A549 (cell line): ENCODE data around the gene PLSCR5. TPM values are rescaled to one million over a fixed set of nuclear protein-coding genes. Genes with fewer than 3 reads are reported as not detected.

ENCODE experiments used
- ATAC-seq, 2 experiments: fragments of 200-7000 bp in 1 of 2; fragments of >200 bp in 1 of 2; cut with Nextera tagmentation in 1 of 2; cut with Tn5 transposase in 1 of 2; 3 replicates each; pipeline versions ENCODE4 v1.8.0 to v1.9.1; 2018 to 2020; ENCODE audit warnings: mild to moderate bottlenecking in 1 of 2, moderate library complexity in 1 of 2
- CTCF ChIA-PET: fragments of 300-600 bp; sonication (Branson Sonifier 250); formaldehyde crosslinking; extraction: SDS; loops from one replicate; lab custom pipeline; 2021; ENCODE audit warnings: antibody characterized with exemption, inconsistent platforms; lab: Yijun Ruan, JAX
- POLR2A ChIA-PET: fragments of 350-600 bp; formaldehyde crosslinking; extraction: SDS; loops from one replicate; lab custom pipeline; 2021; ENCODE audit warnings: antibody characterized with exemption, inconsistent platforms; lab: Yijun Ruan, JAX
- DNase-seq, 2 experiments: peaks; one replicate each; pipeline versions ENCODE4 v3.0.0 to v3.0.0-alpha.2; 2011 to 2016; ENCODE audit warnings: low read depth in 1 of 2, low spot score in 1 of 2
- FAIRE-seq: peaks from 2 replicates; lab custom pipeline; 2011; peaks lifted over from hg19 to GRCh38; lab: Jason Lieb, UNC
- H3K27ac ChIP-seq, 2 experiments: fragments of >200 bp; sonication (Bioruptor Twin); formaldehyde crosslinking; 3 replicates each; pipeline ENCODE4 v1.5.1; 2016 to 2017
- H3K4me1 ChIP-seq: fragments of >200 bp; sonication (Bioruptor Twin); formaldehyde crosslinking; 3 replicates; pipeline ENCODE4 v1.6.1; 2016
- H3K4me2 ChIP-seq: fragments of >200 bp; sonication (Bioruptor Twin); formaldehyde crosslinking; 3 replicates; pipeline ENCODE4 v1.6.1; 2016
- H3K4me3 ChIP-seq: fragments of >200 bp; sonication (Bioruptor Twin); formaldehyde crosslinking; 3 replicates; pipeline ENCODE4 v1.5.1; 2016
- H3K9me3 ChIP-seq: fragments of >200 bp; sonication (Bioruptor Twin); formaldehyde crosslinking; 3 replicates; pipeline ENCODE4 v1.6.1; 2016
- ATOH8 ChIP-seq: fragments of 250-450 bp; sonication (Bioruptor Pico); IDR thresholded peaks from 2 replicates; pipeline ENCODE4 v1.5.0; 2020; ENCODE audit warnings: low read depth, mild to moderate bottlenecking, moderate library complexity
- BCL3 ChIP-seq: fragments of >200 bp; sonication (Bioruptor Twin); formaldehyde crosslinking; IDR thresholded peaks from 3 replicates; pipeline ENCODE4 v1.6.1; 2016
- CTCF ChIP-seq: fragments of >200 bp; sonication (Bioruptor Twin); formaldehyde crosslinking; IDR thresholded peaks from 3 replicates; pipeline ENCODE4 v1.5.1; 2016
- E2F6 ChIP-seq: IDR thresholded peaks from 2 replicates; pipeline ENCODE4 v1.6.1; 2012; ENCODE audit warnings: low read depth, borderline replicate concordance
- EHMT2 ChIP-seq: fragments of 200-600 bp; sonication (generic); IDR thresholded peaks from 2 replicates; pipeline ENCODE4 v1.6.1; 2016; ENCODE audit warnings: antibody characterized with exemption, low read depth, mild to moderate bottlenecking, moderate library complexity
- ESRRA ChIP-seq: fragments of 150-350 bp; IDR thresholded peaks from 2 replicates; pipeline ENCODE4 v1.6.1; 2014; ENCODE audit warnings: mild to moderate bottlenecking, low read length, borderline replicate concordance
- FOSB ChIP-seq: fragments of 250-450 bp; sonication (Bioruptor Pico); IDR thresholded peaks from 2 replicates; pipeline ENCODE4 v1.5.0; 2020; ENCODE audit warnings: mild to moderate bottlenecking, moderate library complexity
- FOSL2 ChIP-seq, 2 experiments: fragments of 450-650 bp in 1 of 2; fragments of >200 bp in 1 of 2; sonication (Bioruptor Twin) in 1 of 2; formaldehyde crosslinking; IDR thresholded peaks; 2 replicates each; pipeline versions ENCODE4 v1.5.0 to v1.6.1; 2016 to 2020; ENCODE audit warnings: mild to moderate bottlenecking in 1 of 2, moderate library complexity in 1 of 2
- HDAC2 ChIP-seq: fragments of 200-600 bp; sonication (generic); IDR thresholded peaks from 2 replicates; pipeline ENCODE4 v1.6.1; 2016
- HES2 ChIP-seq: fragments of >200 bp; sonication (Bioruptor Twin); formaldehyde crosslinking; IDR thresholded peaks from 2 replicates; pipeline ENCODE4 v1.6.1; 2016
- HEYL ChIP-seq: fragments of 250-450 bp; sonication (Bioruptor Pico); IDR thresholded peaks from 2 replicates; pipeline ENCODE4 v1.8.0; 2021; ENCODE audit warnings: mild to moderate bottlenecking, moderate library complexity
- HMGXB4 ChIP-seq: fragments of 250-450 bp; sonication (Bioruptor Pico); IDR thresholded peaks from 2 replicates; pipeline ENCODE4 v1.5.0; 2021; ENCODE audit warnings: mild to moderate bottlenecking, moderate library complexity, borderline replicate concordance
- HOXB13 ChIP-seq: fragments of 250-450 bp; sonication (Bioruptor Pico); IDR thresholded peaks from 2 replicates; pipeline ENCODE4 v1.5.0; 2020; ENCODE audit warnings: low read depth, mild to moderate bottlenecking, moderate library complexity
- JUN ChIP-seq, 2 experiments: fragments of >200 bp; sonication (Bioruptor Twin); formaldehyde crosslinking; IDR thresholded peaks; 2 replicates in 1 of 2; 3 replicates in 1 of 2; pipeline ENCODE4 v1.6.1; 2016 to 2017
- MAFK ChIP-seq: fragments of 450-650 bp; IDR thresholded peaks from 2 replicates; pipeline ENCODE4 v1.6.1; 2014; ENCODE audit not compliant: partially characterized antibody
- MAX ChIP-seq: IDR thresholded peaks from 2 replicates; pipeline ENCODE4 v1.6.1; 2012
- MAZ ChIP-seq: fragments of 150-350 bp; IDR thresholded peaks from 2 replicates; pipeline ENCODE4 v1.6.1; 2014; ENCODE audit warnings: antibody characterized with exemption, low read depth, low read length, borderline replicate concordance
- NPAS2 ChIP-seq: fragments of 250-450 bp; sonication (Bioruptor Pico); IDR thresholded peaks from 2 replicates; pipeline ENCODE4 v1.8.0; 2022; ENCODE audit warnings: mild to moderate bottlenecking, moderate library complexity, borderline replicate concordance
- NR3C1 ChIP-seq: fragments of >200 bp; sonication (Bioruptor Twin); formaldehyde crosslinking; IDR thresholded peaks from 3 replicates; pipeline ENCODE4 v1.6.1; 2017
- PBX3 ChIP-seq: IDR thresholded peaks from 2 replicates; pipeline ENCODE4 v1.6.1; 2012
- POLR2A ChIP-seq: IDR thresholded peaks from 2 replicates; pipeline ENCODE4 v1.6.1; 2012; ENCODE audit warnings: mild to moderate bottlenecking, low read length
- RAD21 ChIP-seq, 2 experiments: fragments of >200 bp in 1 of 2; sonication (Bioruptor Twin) in 1 of 2; formaldehyde crosslinking in 1 of 2; IDR thresholded peaks in 1 of 2; conservative IDR thresholded peaks in 1 of 2; 2 replicates in 1 of 2; 3 replicates in 1 of 2; pipeline ENCODE4 v1.6.1; 2012 to 2018; ENCODE audit warnings: inconsistent platforms in 1 of 2
- RCOR1 ChIP-seq: fragments of 150-350 bp; IDR thresholded peaks from 2 replicates; pipeline ENCODE4 v1.6.1; 2014; ENCODE audit warnings: antibody characterized with exemption, low read length, low read depth
- RFX5 ChIP-seq: fragments of 450-650 bp; IDR thresholded peaks from 2 replicates; pipeline ENCODE4 v1.7.1; 2014; ENCODE audit warnings: antibody characterized with exemption, mild to moderate bottlenecking, moderate library complexity
- SMC3 ChIP-seq: fragments of >200 bp; sonication (Bioruptor Twin); formaldehyde crosslinking; IDR thresholded peaks from 3 replicates; pipeline ENCODE4 v1.6.1; 2018; ENCODE audit warnings: inconsistent platforms
- SREBF2 ChIP-seq: fragments of 450-650 bp; IDR thresholded peaks from 2 replicates; pipeline ENCODE4 v1.6.1; 2014; ENCODE audit warnings: mild to moderate bottlenecking, moderate library complexity
- TP53 ChIP-seq: fragments of 250-450 bp; sonication (Bioruptor Pico); IDR thresholded peaks from 2 replicates; pipeline ENCODE4 v1.5.0; 2021; ENCODE audit warnings: mild to moderate bottlenecking, moderate library complexity
- USF2 ChIP-seq: fragments of 450-650 bp; IDR thresholded peaks from 2 replicates; pipeline ENCODE4 v1.6.1; 2014; ENCODE audit warnings: antibody characterized with exemption
- WGBS: methylation state at CpG from one replicate; pipeline ENCODE4 v1.1.6; 2017; ENCODE audit errors: missing lambda C conversion rate; 5-methylcytosine and 5-hydroxymethylcytosine counted together
- polyA plus RNA-seq, 4 experiments: library from polyadenylated mRNA; depleted of rRNA in 3 of 4; stranded (reverse); fragments of >200 nt; fragmentation: RNase III in 1 of 4; extraction: RNeasy Plus Mini Kit Qiagen cat#74134 plus additional on column Dnase treatment in 1 of 4; gene quantifications; 2 replicates in 3 of 4; 3 replicates in 1 of 4; pipeline ENCODE4 v1.2.3, GENCODE V29; 2011 to 2017

PLSCR5 gene
- polyA plus RNA-seq, 2 of the 4 experiments (the other 2 are of a cell fraction): not detected

GRCh38 chr3:146598535-146598934, 6.6 kb downstream of the PLSCR5 start:
- Histone ChIP-seq H3K27ac (no peak overlapping the region), H3K4me3 (no peak overlapping the region), H3K9me3 (no peaks in the 10 kb centered on the region), H3K4me1 (no peaks in the 10 kb centered on the region), H3K4me2 (no peak overlapping the region)
- ChIA-PET POLR2A (no interaction called here), CTCF (interaction anchor here (2.3 kb wide), 1 partner anchor 9 kb away, joined by 9 read pairs; no protein-coding TSS in a partner anchor)
- DNase-seq (no peak), ATAC-seq (no peak), FAIRE-seq (no peak)
- no peak for TF ChIP-seq NPAS2 (CRISPR knock-in tag)
- no peak for TF ChIP-seq HEYL (CRISPR knock-in tag)
- TF ChIP-seq JUN (IDR thresholded peaks at IDR 0.05): no peak
- no peak for TF ChIP-seq TP53 (CRISPR knock-in tag)
- TF ChIP-seq NR3C1: no peak
- TF ChIP-seq HMGXB4 (CRISPR knock-in tag): no peak
- TF ChIP-seq HES2: no peak
- no peak for TF ChIP-seq ESRRA
- no peak for TF ChIP-seq FOSL2 (IDR thresholded peaks at IDR 0.05)
- no peak for TF ChIP-seq FOSL2 (CRISPR knock-in tag; IDR thresholded peaks at IDR 0.05)
- no peak for TF ChIP-seq MAFK
- no peak for TF ChIP-seq USF2
- TF ChIP-seq EHMT2: no peak
- no peak for TF ChIP-seq FOSB (CRISPR knock-in tag)
- WGBS: 71% methylated on average over 3 of the region's 3 CpGs

- Histone ChIP-seq H3K4me1 (no peaks in the 10 kb centered on the region), H3K4me2 (peak overlapping the region; percentile 43), H3K9me3 (no peaks in the 10 kb centered on the region), H3K4me3 (no peak overlapping the region)
- peak in 1 of 2 experiments; percentile 78; a peak in 3 of 6 replicates for ATAC-seq
- no peak for FAIRE-seq
- ChIA-PET POLR2A (interaction anchor here (0.7 kb wide), 1 partner anchor 803 kb away, joined by 3 read pairs; no protein-coding TSS in a partner anchor), CTCF (interaction anchor here (0.7 to 2.6 kb wide), 12 partner anchors 8 to 603 kb away, joined by 3 to 11 read pairs (median 5); no protein-coding TSS in a partner anchor)
- DNase-seq: peak; percentile 18 to 33
- TF ChIP-seq BCL3: no peak
- peak; percentile 55 for TF ChIP-seq CTCF
- TF ChIP-seq ATOH8 (CRISPR knock-in tag): no peak
- no peak for TF ChIP-seq HOXB13 (CRISPR knock-in tag)
- no peak for TF ChIP-seq RFX5
- no peak for TF ChIP-seq SREBF2
- no peak for TF ChIP-seq PBX3
- peak; percentile 50; the same call in 1 of the 3 replicates for TF ChIP-seq SMC3
- no peak for TF ChIP-seq MAZ
- TF ChIP-seq RAD21 (conservative IDR thresholded peaks at IDR 0.05 in 1 of 2, IDR thresholded peaks at IDR 0.05 in 1 of 2): peak; percentile 24 to 35; a peak in 1 of 5 replicates
- TF ChIP-seq POLR2A: no peak
- no peak for TF ChIP-seq FOSB (CRISPR knock-in tag)
- TF ChIP-seq E2F6: no peak
- TF ChIP-seq MAFK: no peak
- TF ChIP-seq MAX: no peak
- no peak for TF ChIP-seq HDAC2
- no peak for TF ChIP-seq RCOR1
- TF ChIP-seq, all 56 proteins: peak for 3
- WGBS: 46% methylated on average over 7 of the region's 7 CpGs
- H3K27ac ChIP-seq: no peak overlapping the region
Observed at GRCh38 chr3:146594843-146595482, 10.2 kb downstream of the PLSCR5 start.
